IMR-90 (cell line): ENCODE measurements around the gene GDF3. TPM values are rescaled to one million over a fixed set of nuclear protein-coding genes. Genes with fewer than 3 reads are reported as not detected.

Source experiments
- ATAC-seq: fragments of 200-7000 bp; cut with Tn5 transposase; 2 replicates; pipeline ENCODE4 v1.9.1; 2020; ENCODE audit warnings: low read depth, mild to moderate bottlenecking, moderate library complexity
- BruUV-seq: library from RNA; stranded (reverse); fragments of 400-500 nt; replicated peaks from 2 replicates; lab custom pipeline; 2021; lab: Mats Ljungman, UMichigan
- CTCF ChIA-PET: fragments of 300-600 bp; formaldehyde crosslinking; extraction: SDS; loops from one replicate; lab custom pipeline; 2021; ENCODE audit warnings: antibody characterized with exemption; lab: Yijun Ruan, JAX
- POLR2A ChIA-PET: fragments of 300-600 bp; sonication (Branson Sonifier 250); formaldehyde crosslinking; loops from one replicate; lab custom pipeline; 2022; ENCODE audit warnings: antibody characterized with exemption; ENCODE audit not compliant: unreplicated experiment; lab: Charles Lee
- DNase-seq: peaks from one replicate; pipeline ENCODE4 v3.0.0; 2013
- H2AFZ ChIP-seq: replicated peaks from 2 replicates; pipeline ENCODE3; 2013; ENCODE audit warnings: low read length, mild to moderate bottlenecking; ENCODE audit not compliant: poor library complexity
- H2AK5ac ChIP-seq: 2 replicates; pipeline ENCODE4 v1.6.1; 2013; ENCODE audit warnings: low read depth, low read length, inconsistent platforms
- H2AK9ac ChIP-seq: replicated peaks from 2 replicates; pipeline ENCODE3; 2013; ENCODE audit warnings: mild to moderate bottlenecking, low read depth, low read length, moderate library complexity; ENCODE audit not compliant: poor library complexity
- H2BK120ac ChIP-seq: 2 replicates; pipeline ENCODE4 v1.6.1; 2013; ENCODE audit warnings: low read depth, low read length, inconsistent platforms
- H2BK15ac ChIP-seq: 3 replicates; pipeline ENCODE4 v1.6.1; 2013; ENCODE audit warnings: low read depth, low read length, inconsistent platforms
- H2BK20ac ChIP-seq: 2 replicates; pipeline ENCODE4 v1.6.1; 2013; ENCODE audit warnings: low read depth, mild to moderate bottlenecking, inconsistent platforms, low read length, moderate library complexity
- H2BK5ac ChIP-seq: 2 replicates; pipeline ENCODE4 v1.6.1; 2013; ENCODE audit warnings: mild to moderate bottlenecking, low read depth, low read length, inconsistent platforms; ENCODE audit not compliant: poor library complexity, severe bottlenecking
- H3K14ac ChIP-seq: replicated peaks from 2 replicates; pipeline ENCODE4 v1.6.1; 2013; ENCODE audit warnings: low read depth, low read length, inconsistent platforms
- H3K18ac ChIP-seq: 2 replicates; pipeline ENCODE4 v1.6.1; 2013; ENCODE audit warnings: low read depth, low read length, control low read depth
- H3K23ac ChIP-seq: 2 replicates; pipeline ENCODE4 v1.6.1; 2013; ENCODE audit warnings: low read depth, low read length, inconsistent platforms
- H3K27ac ChIP-seq: 2 replicates; pipeline ENCODE4 v1.5.1; 2013; ENCODE audit warnings: mild to moderate bottlenecking, control low read depth, low read length; ENCODE audit not compliant: insufficient read depth
- H3K27me3 ChIP-seq: 2 replicates; pipeline ENCODE4 v1.6.1; 2013; ENCODE audit warnings: low read length; ENCODE audit not compliant: control insufficient read depth, insufficient read depth
- H3K36me3 ChIP-seq: 2 replicates; pipeline ENCODE4 v1.6.1; 2013; ENCODE audit warnings: low read length, mixed read lengths; ENCODE audit not compliant: control insufficient read depth, insufficient read depth
- H3K4ac ChIP-seq: 2 replicates; pipeline ENCODE4 v1.6.1; 2013; ENCODE audit warnings: low read depth, low read length, inconsistent platforms
- H3K4me1 ChIP-seq: 2 replicates; pipeline ENCODE4 v1.6.1; 2013; ENCODE audit warnings: low read length, mixed read lengths; ENCODE audit not compliant: control insufficient read depth, insufficient read depth
- H3K4me2 ChIP-seq: 2 replicates; pipeline ENCODE4 v1.6.1; 2013; ENCODE audit warnings: low read depth, mild to moderate bottlenecking, control low read depth, low read length, moderate library complexity
- H3K4me3 ChIP-seq: 2 replicates; pipeline ENCODE4 v1.5.1; 2013; ENCODE audit warnings: low read depth, mild to moderate bottlenecking, control low read depth, low read length, moderate library complexity; ENCODE audit not compliant: insufficient read depth
- H3K56ac ChIP-seq: 2 replicates; pipeline ENCODE4 v1.6.1; 2013; ENCODE audit warnings: low read length, inconsistent platforms; ENCODE audit not compliant: insufficient read depth; ENCODE audit errors: extremely low read depth
- H3K79me1 ChIP-seq, 2 experiments: 2 replicates each; pipeline ENCODE4 v1.6.1; 2013; ENCODE audit warnings: low read length in 2 of 2, inconsistent platforms in 1 of 2, low read depth in 1 of 2
- H3K9ac ChIP-seq: 2 replicates; pipeline ENCODE4 v1.6.1; 2013; ENCODE audit warnings: low read depth, low read length, control low read depth
- H3K9me1 ChIP-seq: 2 replicates; pipeline ENCODE4 v1.6.1; 2013; ENCODE audit warnings: low read length, inconsistent platforms; ENCODE audit not compliant: insufficient read depth
- H3K9me3 ChIP-seq: 2 replicates; pipeline ENCODE4 v1.6.1; 2013; ENCODE audit warnings: low read length; ENCODE audit not compliant: control insufficient read depth, insufficient read depth
- H4K20me1 ChIP-seq: 2 replicates; pipeline ENCODE4 v1.6.1; 2013; ENCODE audit warnings: low read length, inconsistent platforms; ENCODE audit not compliant: insufficient read depth
- H4K5ac ChIP-seq: 2 replicates; pipeline ENCODE4 v1.6.1; 2013; ENCODE audit warnings: mild to moderate bottlenecking, low read depth, low read length, control low read depth
- H4K8ac ChIP-seq, 2 experiments: 2 replicates each; pipeline ENCODE4 v1.6.1; 2013; ENCODE audit warnings: low read depth in 2 of 2, low read length in 2 of 2, control low read depth in 1 of 2, inconsistent platforms in 1 of 2
- H4K91ac ChIP-seq: 2 replicates; pipeline ENCODE4 v1.6.1; 2013; ENCODE audit warnings: low read depth, low read length, inconsistent platforms; ENCODE audit not compliant: insufficient read depth
- BHLHE40 ChIP-seq: fragments of 150-350 bp; IDR thresholded peaks from 2 replicates; pipeline ENCODE4 v1.6.1; 2016; ENCODE audit warnings: mild to moderate bottlenecking, low read depth, low read length
- CEBPB ChIP-seq: IDR thresholded peaks from 2 replicates; pipeline ENCODE4 v1.6.1; 2012; ENCODE audit warnings: low read depth, low read length, improper control_type of control experiment
- CHD1 ChIP-seq: IDR thresholded peaks from 2 replicates; pipeline ENCODE4 v1.6.1; 2012; ENCODE audit warnings: low read depth, low read length, improper control_type of control experiment
- ELK1 ChIP-seq: fragments of 150-350 bp; IDR thresholded peaks from 2 replicates; pipeline ENCODE4 v1.6.1; 2016; ENCODE audit warnings: low read depth, mild to moderate bottlenecking, low read length, moderate library complexity, borderline replicate concordance
- FOS ChIP-seq: fragments of 150-350 bp; IDR thresholded peaks from 2 replicates; pipeline ENCODE4 v1.6.1; 2016; ENCODE audit warnings: low read depth, low read length
- MAFK ChIP-seq: IDR thresholded peaks from 2 replicates; pipeline ENCODE4 v1.6.1; 2012; ENCODE audit warnings: low read depth, low read length, improper control_type of control experiment
- MAZ ChIP-seq: IDR thresholded peaks from 2 replicates; pipeline ENCODE4 v1.6.1; 2012; ENCODE audit warnings: low read depth, mild to moderate bottlenecking, low read length, improper control_type of control experiment, moderate library complexity, borderline replicate concordance
- MXI1 ChIP-seq: IDR thresholded peaks from 2 replicates; pipeline ENCODE4 v1.6.1; 2012; ENCODE audit warnings: low read depth, mild to moderate bottlenecking, low read length, moderate library complexity, borderline replicate concordance
- NFE2L2 ChIP-seq: fragments of 150-350 bp; IDR thresholded peaks from 2 replicates; pipeline ENCODE4 v1.6.1; 2016; ENCODE audit warnings: low read depth, mild to moderate bottlenecking, low read length
- RAD21 ChIP-seq: IDR thresholded peaks from 2 replicates; pipeline ENCODE4 v1.6.1; 2012; ENCODE audit warnings: low read length, improper control_type of control experiment
- RCOR1 ChIP-seq: IDR thresholded peaks from 2 replicates; pipeline ENCODE4 v1.6.1; 2012; ENCODE audit warnings: mild to moderate bottlenecking, low read length, improper control_type of control experiment; ENCODE audit not compliant: insufficient replicate concordance
- RFX5 ChIP-seq: IDR thresholded peaks from 2 replicates; pipeline ENCODE4 v1.8.0; 2012; ENCODE audit warnings: low read depth, mild to moderate bottlenecking, low read length, moderate library complexity
- SMC3 ChIP-seq: fragments of 150-350 bp; IDR thresholded peaks from 2 replicates; pipeline ENCODE4 v1.6.1; 2016; ENCODE audit warnings: low read depth, mild to moderate bottlenecking, antibody characterized with exemption, low read length, moderate library complexity
- USF2 ChIP-seq: fragments of 150-350 bp; IDR thresholded peaks from 2 replicates; pipeline ENCODE4 v1.6.1; 2017; ENCODE audit warnings: mild to moderate bottlenecking, antibody characterized with exemption, low read length, low read depth
- WGBS, 2 experiments: methylation state at CpG; one replicate each; pipeline versions ENCODE4 v1.1.5 to v1.1.7; 2013; ENCODE audit warnings: missing lambda C conversion rate in 2 of 2; ENCODE audit not compliant: insufficient read length in 1 of 2; ENCODE audit errors: extremely low coverage in 2 of 2; 5-methylcytosine and 5-hydroxymethylcytosine counted together
- dilution Hi-C: fragments of 300-500 bp; cut with HindIII; formaldehyde crosslinking; loops from one replicate; pipeline ENCODE4 v1.14.3; 2018; ENCODE audit warnings: low sequenced_read_pairs; ENCODE audit not compliant: unreplicated experiment
- in situ Hi-C: fragments of 300-500 bp; cut with MboI; formaldehyde crosslinking; loops from 3 replicates; pipeline ENCODE4 v1.14.3; 2019; ENCODE audit warnings: low sequenced_read_pairs, inconsistent platforms, mixed read lengths
- intact Hi-C: fragments of 100-400 bp; cut with micrococcal nuclease; formaldehyde crosslinking; loops from 2 replicates; pipeline ENCODE4 v1.10.0; 2022
- polyA plus RNA-seq, 3 experiments: library from polyadenylated mRNA; depleted of rRNA; stranded (reverse); fragments of >200 nt; gene quantifications; 2 replicates each; pipeline ENCODE4 v1.2.3, GENCODE V29; 2012; ENCODE audit warnings: low replicate concordance in 1 of 3
- total RNA-seq: library from RNA; depleted of rRNA; stranded (reverse); fragments of >200 nt; gene quantifications from 2 replicates; pipeline ENCODE4 v1.2.3, GENCODE V29; 2012
- TF ChIP-seq, protein P1 (sequence below): conservative IDR thresholded peaks from 2 replicates; pipeline ENCODE4 v1.5.1; 2012; ENCODE audit warnings: mild to moderate bottlenecking, low read depth, low read length, improper control_type of control experiment

GDF3 gene
- total and polyA plus RNA-seq, 2 of the 4 experiments (the other 2 are of a cell fraction): not detected

GRCh38 chr12:7667125-7667524 lies 28.4 kb downstream of the GDF3 start:
- Histone ChIP-seq H3K56ac (no peak overlapping the region), H2BK5ac (no peak overlapping the region), H3K14ac (no peak overlapping the region), H3K9me3 (no peaks in the 10 kb centered on the region), H2AFZ (no peak overlapping the region), H3K4ac (no peak overlapping the region), H4K8ac (no peak overlapping the region), H3K9ac (no peak overlapping the region), H2BK120ac (no peak overlapping the region), H3K27me3 (no peaks in the 10 kb centered on the region), H3K23ac (no peak overlapping the region), H3K9me1 (no peaks in the 10 kb centered on the region), H4K5ac (no peak overlapping the region), H2AK9ac (no peak overlapping the region), H3K36me3 (no peaks in the 10 kb centered on the region), H3K4me3 (no peak overlapping the region), H3K27ac (no peak overlapping the region), H2AK5ac (no peak overlapping the region), H3K18ac (no peak overlapping the region), H4K91ac (no peak overlapping the region), H2BK15ac (no peak overlapping the region), H4K20me1 (no peaks in the 10 kb centered on the region), H3K79me1 (no peaks in the 10 kb centered on the region), H3K4me2 (no peak overlapping the region), H3K4me1 (no peaks in the 10 kb centered on the region), H2BK20ac (no peak overlapping the region)
- DNase-seq (no peak), ATAC-seq (no peak)
- ChIA-PET POLR2A (no interaction called here), CTCF (interaction anchor here (0.9 kb wide), 1 partner anchor 26 kb away, joined by 3 read pairs; no protein-coding TSS in a partner anchor)
- dilution Hi-C loops: no loop called here
- BruUV-seq: no TSS peak
- TF ChIP-seq RCOR1 (no peak), USF2 (no peak), SMC3 (no peak), CEBPB (no peak), RAD21 (no peak), CHD1 (no peak), MAFK (no peak), MXI1 (no peak), RFX5 (no peak), BHLHE40 (no peak), MAZ (no peak), FOS (no peak), ELK1 (no peak), NFE2L2 (no peak)
- TF ChIP-seq, protein P1, sequence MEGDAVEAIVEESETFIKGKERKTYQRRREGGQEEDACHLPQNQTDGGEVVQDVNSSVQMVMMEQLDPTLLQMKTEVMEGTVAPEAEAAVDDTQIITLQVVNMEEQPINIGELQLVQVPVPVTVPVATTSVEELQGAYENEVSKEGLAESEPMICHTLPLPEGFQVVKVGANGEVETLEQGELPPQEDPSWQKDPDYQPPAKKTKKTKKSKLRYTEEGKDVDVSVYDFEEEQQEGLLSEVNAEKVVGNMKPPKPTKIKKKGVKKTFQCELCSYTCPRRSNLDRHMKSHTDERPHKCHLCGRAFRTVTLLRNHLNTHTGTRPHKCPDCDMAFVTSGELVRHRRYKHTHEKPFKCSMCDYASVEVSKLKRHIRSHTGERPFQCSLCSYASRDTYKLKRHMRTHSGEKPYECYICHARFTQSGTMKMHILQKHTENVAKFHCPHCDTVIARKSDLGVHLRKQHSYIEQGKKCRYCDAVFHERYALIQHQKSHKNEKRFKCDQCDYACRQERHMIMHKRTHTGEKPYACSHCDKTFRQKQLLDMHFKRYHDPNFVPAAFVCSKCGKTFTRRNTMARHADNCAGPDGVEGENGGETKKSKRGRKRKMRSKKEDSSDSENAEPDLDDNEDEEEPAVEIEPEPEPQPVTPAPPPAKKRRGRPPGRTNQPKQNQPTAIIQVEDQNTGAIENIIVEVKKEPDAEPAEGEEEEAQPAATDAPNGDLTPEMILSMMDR: no peak
- intact Hi-C loops: no loop called here
- in situ Hi-C loops: no loop called here
- 70% methylated on average over 2 of the region's 4 CpGs; no CpG with 5 or more reads in 1 of the 2 experiments for WGBS, 2 experiments
